ENCODE data around the gene GGPS1.

GRCh38 chr1:235358899-235359298 lies 30.5 kb downstream of the GGPS1 start:
- TF ChIP-seq CTCF (IDR thresholded peaks at IDR 0.05; ENCODE audit: insufficient read depth, low read depth, low read length) (no peak), EZH2 (IDR thresholded peaks at IDR 0.05; ENCODE audit: insufficient read depth, low read length) (no peak)

All from astrocyte (in vitro differentiated cells and primary cell).